Measurements from ENCODE around the gene FAM168A.

DNA sequence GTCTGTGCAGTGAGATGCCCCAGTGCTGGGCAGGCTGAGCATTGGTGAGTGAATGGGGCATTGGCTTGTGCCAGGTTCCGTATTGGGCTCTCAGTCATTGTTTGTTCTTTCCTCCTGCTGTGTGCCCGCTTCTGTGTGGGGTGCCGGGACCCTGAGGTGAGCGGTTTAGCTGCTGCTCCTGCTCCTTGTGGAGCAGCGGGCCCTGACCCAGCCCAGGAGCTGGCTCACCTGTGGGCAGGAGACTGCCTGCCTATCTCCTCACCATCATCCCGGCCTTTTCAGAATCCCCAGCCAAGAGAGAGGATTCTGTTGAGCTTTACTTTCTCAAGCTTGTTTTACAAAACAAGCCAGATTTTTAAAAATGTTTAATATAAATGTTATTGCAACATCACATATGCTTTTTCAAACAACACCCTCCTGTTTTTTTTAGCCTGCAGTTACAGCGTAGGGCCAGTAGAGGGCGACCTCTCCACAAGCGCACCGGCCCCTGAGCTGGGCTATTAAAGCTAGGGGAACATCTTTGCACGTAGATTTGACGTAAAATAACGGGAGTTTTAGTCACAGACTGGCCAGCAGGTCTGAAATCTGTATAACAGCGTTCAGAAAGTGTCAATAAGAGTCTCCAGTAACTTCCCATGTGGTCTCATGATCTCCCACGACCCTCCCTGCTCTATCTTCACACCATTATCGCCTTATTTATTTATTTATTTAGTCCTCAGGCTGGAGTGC lies 246.8 kb downstream of the FAM168A start:
- no peak for TF ChIP-seq SREBF1 (IDR thresholded peaks at IDR 0.05; ENCODE audit: borderline replicate concordance, low read depth, low read length)
- no peak for TF ChIP-seq ZNF134 (CRISPR knock-in tag; conservative IDR thresholded peaks at IDR 0.05)
- TF ChIP-seq ZFX (CRISPR knock-in tag; IDR thresholded peaks at IDR 0.05), result no peak
- TF ChIP-seq SIN3A (IDR thresholded peaks at IDR 0.05; ENCODE audit: borderline replicate concordance in 2 of 2, control insufficient read depth in 1 of 2, low read depth in 2 of 2, low read length in 2 of 2), result no peak
- TF ChIP-seq CCAR2 (IDR thresholded peaks at IDR 0.05; ENCODE audit: low read depth, low read length), result no peak
- no peak for TF ChIP-seq KLF10 (CRISPR knock-in tag; IDR thresholded peaks at IDR 0.05)
- TF ChIP-seq DDX20 (tag; IDR thresholded peaks at IDR 0.05; ENCODE audit: low read depth), result no peak
- TF ChIP-seq SLC30A9 (CRISPR knock-in tag; IDR thresholded peaks at IDR 0.05), result no peak
- no peak for TF ChIP-seq MTA3 (IDR thresholded peaks at IDR 0.05; ENCODE audit: borderline replicate concordance)
- TF ChIP-seq, protein P1, sequence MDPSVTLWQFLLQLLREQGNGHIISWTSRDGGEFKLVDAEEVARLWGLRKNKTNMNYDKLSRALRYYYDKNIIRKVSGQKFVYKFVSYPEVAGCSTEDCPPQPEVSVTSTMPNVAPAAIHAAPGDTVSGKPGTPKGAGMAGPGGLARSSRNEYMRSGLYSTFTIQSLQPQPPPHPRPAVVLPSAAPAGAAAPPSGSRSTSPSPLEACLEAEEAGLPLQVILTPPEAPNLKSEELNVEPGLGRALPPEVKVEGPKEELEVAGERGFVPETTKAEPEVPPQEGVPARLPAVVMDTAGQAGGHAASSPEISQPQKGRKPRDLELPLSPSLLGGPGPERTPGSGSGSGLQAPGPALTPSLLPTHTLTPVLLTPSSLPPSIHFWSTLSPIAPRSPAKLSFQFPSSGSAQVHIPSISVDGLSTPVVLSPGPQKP (CRISPR knock-in tag; IDR thresholded peaks at IDR 0.05), result no peak
- TF ChIP-seq CTCF (IDR thresholded peaks at IDR 0.05 in 2 of 3, conservative IDR thresholded peaks at IDR 0.05 in 1 of 3; ENCODE audit: insufficient read depth in 2 of 3, low read depth in 1 of 3, low read length in 3 of 3), result peak; percentile 91 to 98 (median 98)
- no peak for TF ChIP-seq ZBTB7A (IDR thresholded peaks at IDR 0.05; ENCODE audit: borderline replicate concordance, control insufficient read depth, low read depth, low read length)
- no peak for TF ChIP-seq SRF (CRISPR knock-in tag; IDR thresholded peaks at IDR 0.05)
